KMS-11 (cell line): Measurements from ENCODE around the gene NFX1.
"Not testable (repeated sequence)": the region's sequence is repeated elsewhere in the genome, so short reads cannot be mapped to it uniquely, and the experiment has no call there.

ENCODE experiments used
- H2AFZ ChIP-seq: fragments of 200-600 bp; sonication (generic); 2 replicates; pipeline ENCODE4 v1.6.1; 2016; ENCODE audit warnings: antibody characterized with exemption, mixed run types, low read depth
- H3K27ac ChIP-seq: fragments of 200-600 bp; sonication (generic); 2 replicates; pipeline ENCODE4 v1.6.1; 2016; ENCODE audit warnings: mild to moderate bottlenecking, mixed run types
- H3K27me3 ChIP-seq: fragments of 200-600 bp; sonication (generic); 2 replicates; pipeline ENCODE4 v1.6.1; 2017; ENCODE audit warnings: mild to moderate bottlenecking, low read depth, mixed run types, moderate library complexity; ENCODE audit not compliant: insufficient read depth
- H3K36me3 ChIP-seq: fragments of 200-600 bp; sonication (generic); 2 replicates; pipeline ENCODE4 v1.6.1; 2017; ENCODE audit warnings: mild to moderate bottlenecking, mixed run types; ENCODE audit not compliant: insufficient read depth
- H3K4me1 ChIP-seq: fragments of 200-600 bp; sonication (generic); 2 replicates; pipeline ENCODE4 v1.6.1; 2016; ENCODE audit warnings: mild to moderate bottlenecking, low read depth, mixed run types; ENCODE audit not compliant: poor library complexity, severe bottlenecking
- H3K4me2 ChIP-seq: fragments of 200-600 bp; sonication (generic); 2 replicates; pipeline ENCODE4 v1.7.0; 2016; ENCODE audit warnings: mild to moderate bottlenecking, mixed run types
- H3K4me3 ChIP-seq: fragments of 200-600 bp; sonication (generic); IDR thresholded peaks from 2 replicates; pipeline ENCODE4 v1.6.1; 2017; ENCODE audit warnings: low read depth, low read length, mixed read lengths; ENCODE audit not compliant: insufficient read depth
- H3K79me2 ChIP-seq: fragments of 200-600 bp; sonication (generic); 2 replicates; pipeline ENCODE4 v1.6.1; 2016; ENCODE audit warnings: low read depth, mixed run types; ENCODE audit not compliant: insufficient read depth
- H3K9ac ChIP-seq: fragments of 200-600 bp; sonication (generic); 2 replicates; pipeline ENCODE4 v1.6.1; 2016; ENCODE audit warnings: mild to moderate bottlenecking, mixed run types
- H4K20me1 ChIP-seq: fragments of 200-600 bp; sonication (generic); 2 replicates; pipeline ENCODE4 v1.6.1; 2016; ENCODE audit warnings: mild to moderate bottlenecking, mixed run types; ENCODE audit not compliant: insufficient read depth
- TF ChIP-seq, protein P1 (sequence below): fragments of 200-600 bp; sonication (generic); conservative IDR thresholded peaks from 2 replicates; pipeline ENCODE4 v1.6.1; 2017; ENCODE audit warnings: low read depth, mild to moderate bottlenecking, antibody characterized with exemption, low read length, moderate library complexity, mixed read lengths

The NFX1 gene

DNA sequence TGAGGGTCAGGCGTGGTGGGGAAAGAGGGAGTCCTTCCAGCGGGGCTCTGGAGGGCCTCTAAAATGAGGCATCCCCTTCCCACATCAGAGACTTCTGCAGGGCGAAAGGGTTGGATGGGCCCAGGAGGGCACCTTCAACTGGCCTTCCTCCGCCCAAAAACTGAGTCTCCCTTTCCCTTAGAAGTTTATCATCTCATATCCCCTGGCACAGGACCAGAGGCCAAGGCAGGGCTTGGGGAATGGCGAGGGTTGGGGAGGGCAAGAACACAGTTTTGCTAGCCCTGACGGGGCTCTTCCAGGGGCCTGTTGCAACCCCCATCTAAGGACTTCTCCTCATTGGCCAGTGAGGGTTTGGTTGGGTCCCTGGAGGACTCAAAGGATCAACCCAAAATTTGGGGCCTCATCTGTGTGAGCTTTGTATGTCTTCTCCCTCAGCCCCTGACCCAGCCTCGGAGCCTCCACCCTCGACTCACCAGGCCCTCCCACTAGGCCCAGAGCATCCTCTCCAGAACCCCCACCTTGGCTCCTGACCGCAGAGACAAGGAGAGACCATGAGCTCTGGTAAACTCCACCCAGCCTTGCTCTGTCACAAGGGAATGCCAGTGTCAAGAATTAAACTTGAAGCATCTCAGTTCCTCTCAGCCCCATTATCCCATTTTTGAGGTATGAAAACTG, 87.9 kb downstream of the NFX1 start:
- Histone ChIP-seq H3K36me3 (no peaks in the 10 kb centered on the region), H3K9ac (no peak overlapping the region), H3K4me3 (no peak overlapping the region), H2AFZ (no peak overlapping the region), H3K27me3 (no peaks in the 10 kb centered on the region), H3K4me1 (no peaks in the 10 kb centered on the region), H3K27ac (no peak overlapping the region), H4K20me1 (no peaks in the 10 kb centered on the region), H3K4me2 (no peak overlapping the region), H3K79me2 (no peaks in the 10 kb centered on the region)
- TF ChIP-seq, protein P1, sequence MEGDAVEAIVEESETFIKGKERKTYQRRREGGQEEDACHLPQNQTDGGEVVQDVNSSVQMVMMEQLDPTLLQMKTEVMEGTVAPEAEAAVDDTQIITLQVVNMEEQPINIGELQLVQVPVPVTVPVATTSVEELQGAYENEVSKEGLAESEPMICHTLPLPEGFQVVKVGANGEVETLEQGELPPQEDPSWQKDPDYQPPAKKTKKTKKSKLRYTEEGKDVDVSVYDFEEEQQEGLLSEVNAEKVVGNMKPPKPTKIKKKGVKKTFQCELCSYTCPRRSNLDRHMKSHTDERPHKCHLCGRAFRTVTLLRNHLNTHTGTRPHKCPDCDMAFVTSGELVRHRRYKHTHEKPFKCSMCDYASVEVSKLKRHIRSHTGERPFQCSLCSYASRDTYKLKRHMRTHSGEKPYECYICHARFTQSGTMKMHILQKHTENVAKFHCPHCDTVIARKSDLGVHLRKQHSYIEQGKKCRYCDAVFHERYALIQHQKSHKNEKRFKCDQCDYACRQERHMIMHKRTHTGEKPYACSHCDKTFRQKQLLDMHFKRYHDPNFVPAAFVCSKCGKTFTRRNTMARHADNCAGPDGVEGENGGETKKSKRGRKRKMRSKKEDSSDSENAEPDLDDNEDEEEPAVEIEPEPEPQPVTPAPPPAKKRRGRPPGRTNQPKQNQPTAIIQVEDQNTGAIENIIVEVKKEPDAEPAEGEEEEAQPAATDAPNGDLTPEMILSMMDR = no peak

DNA sequence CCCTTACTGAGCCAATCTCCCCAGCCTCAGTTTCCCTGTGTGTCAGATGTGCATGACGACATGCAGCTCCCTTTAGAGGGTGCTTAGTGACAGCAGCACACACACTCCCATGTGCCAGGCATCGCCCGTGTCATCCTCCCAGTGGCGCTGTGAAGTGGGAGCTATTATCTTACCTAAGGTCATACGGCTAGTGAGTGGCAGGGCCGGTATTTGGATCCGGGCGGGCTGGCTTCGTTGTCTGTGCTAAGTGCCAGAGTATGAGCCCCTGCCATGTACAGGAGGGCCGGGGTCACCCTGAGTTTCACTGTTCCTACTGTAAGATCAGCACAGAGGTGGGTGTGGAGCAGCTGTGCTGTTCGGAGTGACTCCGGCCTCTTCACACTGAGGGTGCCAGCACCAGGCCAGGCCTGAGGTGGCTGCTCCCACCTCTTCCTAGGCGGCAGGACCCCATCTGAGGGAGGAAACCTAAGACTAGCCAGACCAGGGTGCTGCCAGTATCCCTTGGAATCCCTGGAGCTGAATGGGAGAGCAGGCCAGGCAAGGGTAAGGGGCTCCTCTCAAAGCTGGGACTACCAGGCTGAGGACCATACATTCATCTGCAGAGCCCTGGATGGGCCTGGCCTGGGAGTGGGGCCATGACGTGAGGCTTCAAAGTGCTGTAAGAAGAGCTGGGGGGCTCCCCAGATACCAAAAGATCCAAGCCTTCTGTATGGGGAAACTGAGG, 89.5 kb downstream of the NFX1 start:
- Histone ChIP-seq H4K20me1 (no peaks in the 10 kb centered on the region), H3K27me3 (no peaks in the 10 kb centered on the region), H3K9ac (no peak overlapping the region), H2AFZ (no peak overlapping the region), H3K4me3 (no peak overlapping the region), H3K4me2 (no peak overlapping the region), H3K27ac (no peak overlapping the region), H3K79me2 (no peaks in the 10 kb centered on the region), H3K36me3 (no peaks in the 10 kb centered on the region), H3K4me1 (no peaks in the 10 kb centered on the region)
- TF ChIP-seq, protein P1 = no peak

DNA sequence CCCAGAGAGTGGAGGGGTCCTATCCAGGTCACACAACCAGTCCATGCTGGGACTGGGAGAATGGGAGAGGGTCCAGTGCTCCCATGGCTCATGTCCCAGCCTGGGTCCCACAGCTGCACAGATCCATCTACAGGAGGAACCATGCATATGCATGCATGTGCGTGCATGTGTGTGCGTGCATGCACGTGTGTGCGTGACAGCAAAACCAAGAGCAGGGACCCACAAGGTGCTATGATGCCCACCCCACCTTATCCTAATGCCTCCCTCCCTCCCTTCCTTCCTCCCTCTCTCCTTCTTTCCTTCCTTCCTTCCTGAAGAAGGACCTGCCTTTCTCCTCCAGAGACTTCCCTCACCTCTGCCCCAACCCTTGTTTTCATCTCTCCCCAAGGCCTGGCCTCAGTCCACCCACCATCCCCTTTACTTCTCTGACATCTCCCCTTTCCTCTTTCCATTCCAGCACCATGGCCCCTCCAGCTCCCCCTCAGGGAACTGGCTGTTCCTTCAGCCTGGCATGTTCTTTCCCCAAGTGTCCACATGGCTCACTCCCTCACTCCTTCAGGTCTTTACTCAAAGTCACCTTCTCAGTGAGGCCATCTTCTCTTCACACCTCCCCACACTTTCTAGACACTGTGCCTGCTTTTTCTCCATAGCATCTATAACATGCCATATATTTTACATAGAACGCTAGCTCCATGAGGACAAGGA, 90.2 kb downstream of the NFX1 start:
- TF ChIP-seq, protein P1 = no peak
- no peaks in the 10 kb centered on the region for H4K20me1 ChIP-seq
- no peak overlapping the region for H3K27ac ChIP-seq
- H3K36me3 ChIP-seq = no peaks in the 10 kb centered on the region
- no peak overlapping the region for H3K4me2 ChIP-seq
- H3K27me3 ChIP-seq = no peaks in the 10 kb centered on the region
- H3K4me3 ChIP-seq = no peak overlapping the region
- H3K79me2 ChIP-seq = no peaks in the 10 kb centered on the region
- H3K4me1 ChIP-seq = no peaks in the 10 kb centered on the region
- H2AFZ ChIP-seq = no peak overlapping the region
- H3K9ac ChIP-seq = no peak overlapping the region

- H3K36me3 ChIP-seq = no peaks in the 10 kb centered on the region
- no peak overlapping the region for H3K9ac ChIP-seq
- H3K27ac ChIP-seq = no peak overlapping the region
- no peak overlapping the region for H3K4me3 ChIP-seq
- no peaks in the 10 kb centered on the region for H3K4me1 ChIP-seq
- H3K79me2 ChIP-seq = no peaks in the 10 kb centered on the region
- TF ChIP-seq, protein P1 = no peak
- no peak overlapping the region for H3K4me2 ChIP-seq
- no peaks in the 10 kb centered on the region for H3K27me3 ChIP-seq
- no peak overlapping the region for H2AFZ ChIP-seq
- H4K20me1 ChIP-seq = no peaks in the 10 kb centered on the region
Measured at GRCh38 chr9:33381231-33381791, 91.0 kb downstream of the NFX1 start.

- not testable (repeated sequence) for H3K27me3 ChIP-seq, H3K4me1 ChIP-seq, H3K79me2 ChIP-seq, H3K4me3 ChIP-seq, H3K36me3 ChIP-seq, H4K20me1 ChIP-seq, H3K27ac ChIP-seq, H3K9ac ChIP-seq, H3K4me2 ChIP-seq, H2AFZ ChIP-seq
Measured at GRCh38 chr9:33382397-33382796, 92.1 kb downstream of the NFX1 start.

- not testable (repeated sequence) for H3K9ac ChIP-seq, H3K27me3 ChIP-seq, H4K20me1 ChIP-seq, H3K4me1 ChIP-seq, H3K27ac ChIP-seq, H3K4me3 ChIP-seq, H3K79me2 ChIP-seq, H3K4me2 ChIP-seq, H2AFZ ChIP-seq, H3K36me3 ChIP-seq
Measured at GRCh38 chr9:33383396-33383795, 93.1 kb downstream of the NFX1 start.
